HepG2 (cell line): Measurements from ENCODE around the gene HOXD4. TPM values are rescaled to one million over a fixed set of nuclear protein-coding genes. Genes with fewer than 3 reads are reported as not detected.

Experiments
- HMG20B ChIP-seq: conservative IDR thresholded peaks from 2 replicates; pipeline ENCODE4 v1.6.1; 2016; ENCODE audit warnings: missing genetic modification reagents, missing compliant biosample characterization
- IKZF4 ChIP-seq: sonication (generic); formaldehyde crosslinking; IDR thresholded peaks from 2 replicates; pipeline ENCODE4 v1.5.1; 2020; ENCODE audit warnings: borderline replicate concordance, mild to moderate bottlenecking, low read depth, missing genetic modification reagents; ENCODE audit errors: not compliant biosample characterization
- ISL2 ChIP-seq: sonication (generic); formaldehyde crosslinking; IDR thresholded peaks from 2 replicates; pipeline ENCODE4 v1.5.0; 2020; ENCODE audit warnings: missing genetic modification reagents
- POLR2A ChIP-seq, 2 experiments: IDR thresholded peaks; 2 replicates each; pipeline ENCODE4 v1.6.1; 2011; ENCODE audit warnings: low read depth in 2 of 2, low read length in 2 of 2, mild to moderate bottlenecking in 1 of 2, moderate library complexity in 1 of 2; ENCODE audit not compliant: insufficient read depth in 1 of 2
- SRF ChIP-seq: IDR thresholded peaks from 2 replicates; pipeline ENCODE4 v1.6.1; 2011; ENCODE audit warnings: mild to moderate bottlenecking, low read depth, low read length, moderate library complexity
- ZFP41 ChIP-seq: sonication (generic); formaldehyde crosslinking; IDR thresholded peaks from 2 replicates; pipeline ENCODE4 v1.4.0; 2020; ENCODE audit warnings: mild to moderate bottlenecking, missing genetic modification reagents, borderline replicate concordance
- polyA plus RNA-seq, 8 experiments: library from polyadenylated mRNA; depleted of rRNA in 3 of 8; stranded (reverse) in 7 of 8; unstranded in 1 of 8; fragments of >200 nt; fragmentation: Illumina TruSeq in 4 of 8; extraction: Trizol in 4 of 8; gene quantifications; 2 replicates each; pipeline versions ENCODE4 v1.2.1 to v1.2.3, GENCODE V29; 2011 to 2016; ENCODE audit warnings: low read depth in 4 of 8, missing spikeins in 1 of 8, mixed read lengths in 1 of 8; ENCODE audit not compliant: insufficient read depth in 1 of 8
- total RNA-seq, 5 experiments: library from RNA; depleted of rRNA; stranded (reverse); fragments of >200 nt; fragmentation: Illumina TruSeq; extraction: Trizol; gene quantifications; 2 replicates each; pipeline ENCODE4 v1.2.3, GENCODE V29; 2016; ENCODE audit warnings: low read depth in 1 of 5
- TF ChIP-seq, protein P1 (sequence below): sonication (generic); formaldehyde crosslinking; IDR thresholded peaks from 2 replicates; pipeline ENCODE4 v1.4.0; 2020; ENCODE audit warnings: missing genetic modification reagents
- TF ChIP-seq, protein P2 (sequence below): sonication (generic); formaldehyde crosslinking; IDR thresholded peaks from 2 replicates; pipeline ENCODE4 v1.4.0; 2020; ENCODE audit warnings: missing genetic modification reagents
- TF ChIP-seq, protein P3 (sequence below): sonication (generic); formaldehyde crosslinking; IDR thresholded peaks from 2 replicates; pipeline ENCODE4 v1.9.0; 2022; ENCODE audit warnings: low read depth, missing genetic modification reagents
- TF ChIP-seq, protein P4 (sequence below): sonication (generic); formaldehyde crosslinking; IDR thresholded peaks from 2 replicates; pipeline ENCODE4 v1.5.1; 2020; ENCODE audit warnings: mild to moderate bottlenecking, missing genetic modification reagents, moderate library complexity
- TF ChIP-seq, protein P5 (sequence below): sonication (generic); formaldehyde crosslinking; IDR thresholded peaks from 2 replicates; pipeline ENCODE4 v1.4.0; 2020; ENCODE audit warnings: missing genetic modification reagents
- TF ChIP-seq, protein P6 (sequence below), 2 experiments: IDR thresholded peaks; 2 replicates each; pipeline ENCODE4 v1.6.1; 2011 to 2012; ENCODE audit warnings: low read length in 2 of 2, borderline replicate concordance in 1 of 2, low read depth in 1 of 2, mild to moderate bottlenecking in 1 of 2, moderate library complexity in 1 of 2
- TF ChIP-seq, protein P7 (sequence below): sonication (generic); formaldehyde crosslinking; conservative IDR thresholded peaks from 2 replicates; pipeline ENCODE4 v1.8.0; 2022; ENCODE audit warnings: missing genetic modification reagents

The HOXD4 gene
- total and polyA plus RNA-seq, 2 of the 13 experiments (the other 11 are each of a cell fraction or from before 2014, with no cell fraction given): not detected

DNA sequence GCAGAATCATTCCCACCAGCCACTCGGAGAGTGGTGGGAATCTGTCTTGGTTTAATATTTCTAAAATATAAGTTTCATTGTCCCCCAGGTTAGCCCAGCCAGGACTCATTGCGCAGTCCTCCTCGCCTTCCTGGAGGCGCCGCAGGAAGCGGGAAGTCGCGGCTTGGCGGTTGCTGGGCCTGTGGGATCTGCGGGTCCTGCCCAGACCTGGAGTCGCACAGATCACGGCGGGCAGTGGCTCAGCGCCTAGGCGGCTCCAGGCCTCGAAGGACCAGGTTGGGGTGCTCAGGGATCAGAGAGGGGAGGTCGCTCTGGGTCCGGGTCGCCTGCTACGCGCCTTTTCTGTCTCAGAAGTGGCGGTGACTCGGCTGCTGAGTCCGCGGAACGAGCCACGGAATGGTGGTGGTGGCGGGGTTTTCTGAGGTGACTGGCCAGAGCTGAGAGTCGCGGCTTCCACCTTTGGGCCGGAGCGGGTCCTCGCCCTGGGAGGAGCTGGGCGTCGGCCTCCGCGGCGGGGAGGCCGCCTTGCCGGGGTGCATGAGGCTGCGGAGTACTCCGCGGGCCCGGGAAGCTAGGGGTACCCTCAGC, 8.4 kb downstream of the HOXD4 start (continued):
- TF ChIP-seq POLR2A (IDR thresholded peaks at IDR 0.05; ENCODE audit: insufficient read depth in 1 of 2, low read depth in 2 of 2, low read length in 2 of 2): no peak
- TF ChIP-seq SRF: no peak
- TF ChIP-seq, protein P1, sequence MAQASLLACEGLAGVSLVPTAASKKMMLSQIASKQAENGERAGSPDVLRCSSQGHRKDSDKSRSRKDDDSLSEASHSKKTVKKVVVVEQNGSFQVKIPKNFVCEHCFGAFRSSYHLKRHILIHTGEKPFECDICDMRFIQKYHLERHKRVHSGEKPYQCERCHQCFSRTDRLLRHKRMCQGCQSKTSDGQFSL (CRISPR knock-in tag): no peak
- no peak for TF ChIP-seq ISL2 (CRISPR knock-in tag)
- TF ChIP-seq, protein P2, sequence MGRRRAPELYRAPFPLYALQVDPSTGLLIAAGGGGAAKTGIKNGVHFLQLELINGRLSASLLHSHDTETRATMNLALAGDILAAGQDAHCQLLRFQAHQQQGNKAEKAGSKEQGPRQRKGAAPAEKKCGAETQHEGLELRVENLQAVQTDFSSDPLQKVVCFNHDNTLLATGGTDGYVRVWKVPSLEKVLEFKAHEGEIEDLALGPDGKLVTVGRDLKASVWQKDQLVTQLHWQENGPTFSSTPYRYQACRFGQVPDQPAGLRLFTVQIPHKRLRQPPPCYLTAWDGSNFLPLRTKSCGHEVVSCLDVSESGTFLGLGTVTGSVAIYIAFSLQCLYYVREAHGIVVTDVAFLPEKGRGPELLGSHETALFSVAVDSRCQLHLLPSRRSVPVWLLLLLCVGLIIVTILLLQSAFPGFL (CRISPR knock-in tag): no peak
- TF ChIP-seq, protein P3, sequence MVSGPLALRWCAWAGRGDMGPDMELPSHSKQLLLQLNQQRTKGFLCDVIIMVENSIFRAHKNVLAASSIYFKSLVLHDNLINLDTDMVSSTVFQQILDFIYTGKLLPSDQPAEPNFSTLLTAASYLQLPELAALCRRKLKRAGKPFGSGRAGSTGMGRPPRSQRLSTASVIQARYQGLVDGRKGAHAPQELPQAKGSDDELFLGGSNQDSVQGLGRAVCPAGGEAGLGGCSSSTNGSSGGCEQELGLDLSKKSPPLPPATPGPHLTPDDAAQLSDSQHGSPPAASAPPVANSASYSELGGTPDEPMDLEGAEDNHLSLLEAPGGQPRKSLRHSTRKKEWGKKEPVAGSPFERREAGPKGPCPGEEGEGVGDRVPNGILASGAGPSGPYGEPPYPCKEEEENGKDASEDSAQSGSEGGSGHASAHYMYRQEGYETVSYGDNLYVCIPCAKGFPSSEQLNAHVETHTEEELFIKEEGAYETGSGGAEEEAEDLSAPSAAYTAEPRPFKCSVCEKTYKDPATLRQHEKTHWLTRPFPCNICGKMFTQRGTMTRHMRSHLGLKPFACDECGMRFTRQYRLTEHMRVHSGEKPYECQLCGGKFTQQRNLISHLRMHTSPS (CRISPR knock-in tag): 0 out of 2 replicates have a peak, but pooled peaks have one; percentile 20
- TF ChIP-seq ZFP41 (CRISPR knock-in tag): no peak
- no peak for TF ChIP-seq IKZF4 (CRISPR knock-in tag)
- TF ChIP-seq, protein P4, sequence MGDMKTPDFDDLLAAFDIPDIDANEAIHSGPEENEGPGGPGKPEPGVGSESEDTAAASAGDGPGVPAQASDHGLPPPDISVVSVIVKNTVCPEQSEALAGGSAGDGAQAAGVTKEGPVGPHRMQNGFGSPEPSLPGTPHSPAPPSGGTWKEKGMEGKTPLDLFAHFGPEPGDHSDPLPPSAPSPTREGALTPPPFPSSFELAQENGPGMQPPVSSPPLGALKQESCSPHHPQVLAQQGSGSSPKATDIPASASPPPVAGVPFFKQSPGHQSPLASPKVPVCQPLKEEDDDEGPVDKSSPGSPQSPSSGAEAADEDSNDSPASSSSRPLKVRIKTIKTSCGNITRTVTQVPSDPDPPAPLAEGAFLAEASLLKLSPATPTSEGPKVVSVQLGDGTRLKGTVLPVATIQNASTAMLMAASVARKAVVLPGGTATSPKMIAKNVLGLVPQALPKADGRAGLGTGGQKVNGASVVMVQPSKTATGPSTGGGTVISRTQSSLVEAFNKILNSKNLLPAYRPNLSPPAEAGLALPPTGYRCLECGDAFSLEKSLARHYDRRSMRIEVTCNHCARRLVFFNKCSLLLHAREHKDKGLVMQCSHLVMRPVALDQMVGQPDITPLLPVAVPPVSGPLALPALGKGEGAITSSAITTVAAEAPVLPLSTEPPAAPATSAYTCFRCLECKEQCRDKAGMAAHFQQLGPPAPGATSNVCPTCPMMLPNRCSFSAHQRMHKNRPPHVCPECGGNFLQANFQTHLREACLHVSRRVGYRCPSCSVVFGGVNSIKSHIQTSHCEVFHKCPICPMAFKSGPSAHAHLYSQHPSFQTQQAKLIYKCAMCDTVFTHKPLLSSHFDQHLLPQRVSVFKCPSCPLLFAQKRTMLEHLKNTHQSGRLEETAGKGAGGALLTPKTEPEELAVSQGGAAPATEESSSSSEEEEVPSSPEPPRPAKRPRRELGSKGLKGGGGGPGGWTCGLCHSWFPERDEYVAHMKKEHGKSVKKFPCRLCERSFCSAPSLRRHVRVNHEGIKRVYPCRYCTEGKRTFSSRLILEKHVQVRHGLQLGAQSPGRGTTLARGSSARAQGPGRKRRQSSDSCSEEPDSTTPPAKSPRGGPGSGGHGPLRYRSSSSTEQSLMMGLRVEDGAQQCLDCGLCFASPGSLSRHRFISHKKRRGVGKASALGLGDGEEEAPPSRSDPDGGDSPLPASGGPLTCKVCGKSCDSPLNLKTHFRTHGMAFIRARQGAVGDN (CRISPR knock-in tag): peak; percentile 71
- TF ChIP-seq, protein P5, sequence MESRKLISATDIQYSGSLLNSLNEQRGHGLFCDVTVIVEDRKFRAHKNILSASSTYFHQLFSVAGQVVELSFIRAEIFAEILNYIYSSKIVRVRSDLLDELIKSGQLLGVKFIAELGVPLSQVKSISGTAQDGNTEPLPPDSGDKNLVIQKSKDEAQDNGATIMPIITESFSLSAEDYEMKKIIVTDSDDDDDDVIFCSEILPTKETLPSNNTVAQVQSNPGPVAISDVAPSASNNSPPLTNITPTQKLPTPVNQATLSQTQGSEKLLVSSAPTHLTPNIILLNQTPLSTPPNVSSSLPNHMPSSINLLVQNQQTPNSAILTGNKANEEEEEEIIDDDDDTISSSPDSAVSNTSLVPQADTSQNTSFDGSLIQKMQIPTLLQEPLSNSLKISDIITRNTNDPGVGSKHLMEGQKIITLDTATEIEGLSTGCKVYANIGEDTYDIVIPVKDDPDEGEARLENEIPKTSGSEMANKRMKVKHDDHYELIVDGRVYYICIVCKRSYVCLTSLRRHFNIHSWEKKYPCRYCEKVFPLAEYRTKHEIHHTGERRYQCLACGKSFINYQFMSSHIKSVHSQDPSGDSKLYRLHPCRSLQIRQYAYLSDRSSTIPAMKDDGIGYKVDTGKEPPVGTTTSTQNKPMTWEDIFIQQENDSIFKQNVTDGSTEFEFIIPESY (CRISPR knock-in tag): peak; percentile 54; the same call in 1 of the 2 replicates
- TF ChIP-seq, protein P6, sequence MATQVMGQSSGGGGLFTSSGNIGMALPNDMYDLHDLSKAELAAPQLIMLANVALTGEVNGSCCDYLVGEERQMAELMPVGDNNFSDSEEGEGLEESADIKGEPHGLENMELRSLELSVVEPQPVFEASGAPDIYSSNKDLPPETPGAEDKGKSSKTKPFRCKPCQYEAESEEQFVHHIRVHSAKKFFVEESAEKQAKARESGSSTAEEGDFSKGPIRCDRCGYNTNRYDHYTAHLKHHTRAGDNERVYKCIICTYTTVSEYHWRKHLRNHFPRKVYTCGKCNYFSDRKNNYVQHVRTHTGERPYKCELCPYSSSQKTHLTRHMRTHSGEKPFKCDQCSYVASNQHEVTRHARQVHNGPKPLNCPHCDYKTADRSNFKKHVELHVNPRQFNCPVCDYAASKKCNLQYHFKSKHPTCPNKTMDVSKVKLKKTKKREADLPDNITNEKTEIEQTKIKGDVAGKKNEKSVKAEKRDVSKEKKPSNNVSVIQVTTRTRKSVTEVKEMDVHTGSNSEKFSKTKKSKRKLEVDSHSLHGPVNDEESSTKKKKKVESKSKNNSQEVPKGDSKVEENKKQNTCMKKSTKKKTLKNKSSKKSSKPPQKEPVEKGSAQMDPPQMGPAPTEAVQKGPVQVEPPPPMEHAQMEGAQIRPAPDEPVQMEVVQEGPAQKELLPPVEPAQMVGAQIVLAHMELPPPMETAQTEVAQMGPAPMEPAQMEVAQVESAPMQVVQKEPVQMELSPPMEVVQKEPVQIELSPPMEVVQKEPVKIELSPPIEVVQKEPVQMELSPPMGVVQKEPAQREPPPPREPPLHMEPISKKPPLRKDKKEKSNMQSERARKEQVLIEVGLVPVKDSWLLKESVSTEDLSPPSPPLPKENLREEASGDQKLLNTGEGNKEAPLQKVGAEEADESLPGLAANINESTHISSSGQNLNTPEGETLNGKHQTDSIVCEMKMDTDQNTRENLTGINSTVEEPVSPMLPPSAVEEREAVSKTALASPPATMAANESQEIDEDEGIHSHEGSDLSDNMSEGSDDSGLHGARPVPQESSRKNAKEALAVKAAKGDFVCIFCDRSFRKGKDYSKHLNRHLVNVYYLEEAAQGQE (IDR thresholded peaks at IDR 0.05; ENCODE audit: borderline replicate concordance in 1 of 2, low read depth in 1 of 2, low read length in 2 of 2): no peak
- TF ChIP-seq, protein P7, sequence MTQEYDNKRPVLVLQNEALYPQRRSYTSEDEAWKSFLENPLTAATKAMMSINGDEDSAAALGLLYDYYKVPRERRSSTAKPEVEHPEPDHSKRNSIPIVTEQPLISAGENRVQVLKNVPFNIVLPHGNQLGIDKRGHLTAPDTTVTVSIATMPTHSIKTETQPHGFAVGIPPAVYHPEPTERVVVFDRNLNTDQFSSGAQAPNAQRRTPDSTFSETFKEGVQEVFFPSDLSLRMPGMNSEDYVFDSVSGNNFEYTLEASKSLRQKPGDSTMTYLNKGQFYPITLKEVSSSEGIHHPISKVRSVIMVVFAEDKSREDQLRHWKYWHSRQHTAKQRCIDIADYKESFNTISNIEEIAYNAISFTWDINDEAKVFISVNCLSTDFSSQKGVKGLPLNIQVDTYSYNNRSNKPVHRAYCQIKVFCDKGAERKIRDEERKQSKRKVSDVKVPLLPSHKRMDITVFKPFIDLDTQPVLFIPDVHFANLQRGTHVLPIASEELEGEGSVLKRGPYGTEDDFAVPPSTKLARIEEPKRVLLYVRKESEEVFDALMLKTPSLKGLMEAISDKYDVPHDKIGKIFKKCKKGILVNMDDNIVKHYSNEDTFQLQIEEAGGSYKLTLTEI: no peak
- TF ChIP-seq HMG20B: no peak
